ENCODE results near the gene P2RY6.

Gene P2RY6

GRCh38 chr11:73237471-73238290 is 34.5 kb upstream of the P2RY6 start:
- no peak for DNase-seq (ENCODE audit: extremely low spot score)
- no peak for TF ChIP-seq CTCF (IDR thresholded peaks at IDR 0.05; ENCODE audit: control extremely low read depth, extremely low read depth, low read depth, missing control alignments)
- CTCF ChIA-PET, result interaction anchor here (0.5 to 6.6 kb wide), 34 partner anchors 6 to 444 kb away, joined by 3 to 90 read pairs (median 6); partner anchors contain the start of genes FCHSD2 and STARD10
- POLR2A ChIA-PET, result no interaction called here

GRCh38 chr11:73239111-73239521 is 33.0 kb upstream of the P2RY6 start:
- CTCF ChIA-PET, result interaction anchor here (0.8 to 7.8 kb wide), 6 partner anchors 50 to 514 kb away, joined by 3 to 90 read pairs (median 4); no protein-coding TSS in a partner anchor
- DNase-seq (ENCODE audit: extremely low spot score), result no peak
- no peak for TF ChIP-seq CTCF (IDR thresholded peaks at IDR 0.05; ENCODE audit: control extremely low read depth, extremely low read depth, low read depth, missing control alignments)
- POLR2A ChIA-PET, result no interaction called here

- ChIA-PET CTCF (interaction anchor here (0.8 to 7.8 kb wide), 6 partner anchors 28 to 514 kb away, joined by 3 to 74 read pairs (median 4); no protein-coding TSS in a partner anchor), POLR2A (no interaction called here)
- no peak for TF ChIP-seq CTCF (IDR thresholded peaks at IDR 0.05; ENCODE audit: control extremely low read depth, extremely low read depth, low read depth, missing control alignments)
- no peak for DNase-seq (ENCODE audit: extremely low spot score)
These were observed 32.5 kb upstream of the P2RY6 start for GRCh38 chr11:73239571-73240189.

GRCh38 chr11:73240190-73240781 is 31.9 kb upstream of the P2RY6 start:
- CTCF ChIA-PET, result interaction anchor here (0.8 to 7.8 kb wide), 7 partner anchors 27 to 409 kb away, joined by 3 to 74 read pairs (median 3); no protein-coding TSS in a partner anchor
- no peak for TF ChIP-seq CTCF (IDR thresholded peaks at IDR 0.05; ENCODE audit: control extremely low read depth, extremely low read depth, low read depth, missing control alignments)
- no peak for DNase-seq (ENCODE audit: extremely low spot score)
- POLR2A ChIA-PET, result no interaction called here

- no peak for DNase-seq (ENCODE audit: extremely low spot score)
- TF ChIP-seq CTCF (IDR thresholded peaks at IDR 0.05; ENCODE audit: control extremely low read depth, extremely low read depth, low read depth, missing control alignments), result no peak
- ChIA-PET CTCF (interaction anchor here (1.0 to 7.8 kb wide), 8 partner anchors 7 to 409 kb away, joined by 3 to 74 read pairs (median 4); partner anchors contain the start of gene FCHSD2), POLR2A (no interaction called here)
These were observed 30.8 kb upstream of the P2RY6 start for GRCh38 chr11:73241300-73241699.
